Peyer's patch (tissue), 4 donors: ENCODE data around the gene GPR55.

Source experiments
- POLR2A ChIP-seq, 2 donors: fragments of 450-650 bp; IDR thresholded peaks; one replicate each; pipeline ENCODE4 v1.5.1; 2017; ENCODE audit warnings: antibody characterized with exemption in 2 of 2, mild to moderate bottlenecking in 2 of 2, moderate library complexity in 2 of 2
- TF ChIP-seq, protein P1 (sequence below), 6 experiments: fragments of 450-650 bp in 4 of 6; fragments of 200-600 bp in 2 of 6; sonication (generic) in 1 of 6; IDR thresholded peaks; one replicate each; pipeline ENCODE4 v1.5.1; 2017 to 2019; ENCODE audit warnings: antibody characterized with exemption in 6 of 6, mild to moderate bottlenecking in 3 of 6, moderate library complexity in 1 of 6

DNA sequence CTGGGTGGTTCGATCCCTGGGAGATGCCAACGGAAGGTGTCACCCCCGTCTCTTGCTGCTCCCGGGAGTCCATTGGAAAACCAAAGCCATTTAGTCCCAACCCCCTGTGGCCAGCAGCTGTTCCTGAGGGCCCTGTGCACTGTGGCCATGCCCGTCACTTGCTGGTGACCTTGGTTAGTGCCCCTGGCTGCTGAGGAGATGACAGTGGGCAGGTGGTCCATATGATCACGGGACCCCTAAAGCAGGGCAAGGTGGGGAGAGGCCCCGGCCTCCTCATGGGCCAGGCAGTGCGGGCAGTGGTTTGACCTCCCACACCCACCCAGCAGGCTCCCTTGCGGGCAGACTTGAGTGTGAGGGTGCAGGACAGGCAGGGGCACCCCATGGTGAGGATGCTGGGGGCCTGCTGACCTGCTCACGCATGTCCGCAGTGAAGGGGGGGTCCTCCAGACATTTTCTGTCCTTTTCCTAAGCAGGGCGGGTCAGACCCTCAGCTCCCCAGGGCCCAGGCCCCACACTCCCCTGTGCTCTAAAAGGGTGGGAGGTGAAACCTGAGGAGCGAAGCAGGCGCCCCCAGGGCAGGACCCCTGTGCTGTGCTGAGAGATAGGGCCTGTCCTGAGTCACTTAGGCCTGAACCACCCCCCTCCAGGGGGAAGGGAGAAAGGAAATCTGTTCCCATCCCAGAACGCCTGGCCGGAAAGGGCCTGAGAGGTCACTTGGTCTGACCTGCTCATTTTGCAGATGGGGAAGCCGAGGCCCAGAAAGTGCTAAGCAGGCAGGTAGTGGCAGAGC is 53.5 kb downstream of the GPR55 start:
- TF ChIP-seq, protein P1, sequence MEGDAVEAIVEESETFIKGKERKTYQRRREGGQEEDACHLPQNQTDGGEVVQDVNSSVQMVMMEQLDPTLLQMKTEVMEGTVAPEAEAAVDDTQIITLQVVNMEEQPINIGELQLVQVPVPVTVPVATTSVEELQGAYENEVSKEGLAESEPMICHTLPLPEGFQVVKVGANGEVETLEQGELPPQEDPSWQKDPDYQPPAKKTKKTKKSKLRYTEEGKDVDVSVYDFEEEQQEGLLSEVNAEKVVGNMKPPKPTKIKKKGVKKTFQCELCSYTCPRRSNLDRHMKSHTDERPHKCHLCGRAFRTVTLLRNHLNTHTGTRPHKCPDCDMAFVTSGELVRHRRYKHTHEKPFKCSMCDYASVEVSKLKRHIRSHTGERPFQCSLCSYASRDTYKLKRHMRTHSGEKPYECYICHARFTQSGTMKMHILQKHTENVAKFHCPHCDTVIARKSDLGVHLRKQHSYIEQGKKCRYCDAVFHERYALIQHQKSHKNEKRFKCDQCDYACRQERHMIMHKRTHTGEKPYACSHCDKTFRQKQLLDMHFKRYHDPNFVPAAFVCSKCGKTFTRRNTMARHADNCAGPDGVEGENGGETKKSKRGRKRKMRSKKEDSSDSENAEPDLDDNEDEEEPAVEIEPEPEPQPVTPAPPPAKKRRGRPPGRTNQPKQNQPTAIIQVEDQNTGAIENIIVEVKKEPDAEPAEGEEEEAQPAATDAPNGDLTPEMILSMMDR (IDR thresholded peaks at IDR 0.05): no peak
- TF ChIP-seq POLR2A (IDR thresholded peaks at IDR 0.05): no peak
